ENCODE data around the gene NPAS3. TPM values are rescaled to one million over a fixed set of nuclear protein-coding genes. Genes with fewer than 3 reads are reported as not detected.

The NPAS3 gene
- polyA plus RNA-seq, 2 of the 4 experiments (the other 2 are of a cell fraction): not detected

- Histone ChIP-seq H3K27ac (no peak overlapping the region), H3K4me1 (no peaks in the 10 kb centered on the region), H3K9me3 (no peaks in the 10 kb centered on the region), H3K4me3 (no peak overlapping the region), H3K4me2 (no peak overlapping the region)
- POLR2A ChIA-PET: no interaction called here
- FAIRE-seq (no peak), DNase-seq (ENCODE audit: low read depth in 1 of 2, low spot score in 1 of 2) (no peak), ATAC-seq (no peak)
- WGBS (ENCODE audit: missing lambda C conversion rate): 0% methylated on average over 1 of the region's 1 CpG
- CTCF ChIA-PET: no interaction called here
- TF ChIP-seq MAFK (IDR thresholded peaks at IDR 0.05; ENCODE audit: partially characterized antibody) (no peak), CHD4 (IDR thresholded peaks at IDR 0.05; ENCODE audit: borderline replicate concordance) (no peak), HMGXB4 (CRISPR knock-in tag; IDR thresholded peaks at IDR 0.05; ENCODE audit: borderline replicate concordance) (no peak), KDM5A (IDR thresholded peaks at IDR 0.05) (no peak), RFX5 (IDR thresholded peaks at IDR 0.05) (no peak), USF2 (IDR thresholded peaks at IDR 0.05) (no peak), ELK1 (IDR thresholded peaks at IDR 0.05; ENCODE audit: low read depth, low read length) (no peak), PHF8 (IDR thresholded peaks at IDR 0.05; ENCODE audit: borderline replicate concordance, low read depth) (no peak), PBX3 (IDR thresholded peaks at IDR 0.05) (no peak), HEYL (CRISPR knock-in tag; IDR thresholded peaks at IDR 0.05) (no peak), ATOH8 (CRISPR knock-in tag; IDR thresholded peaks at IDR 0.05; ENCODE audit: low read depth) (no peak), MAX (IDR thresholded peaks at IDR 0.05) (no peak), EHMT2 (IDR thresholded peaks at IDR 0.05; ENCODE audit: low read depth) (no peak), TFCP2L1 (CRISPR knock-in tag; IDR thresholded peaks at IDR 0.05) (no peak), POLR2A (IDR thresholded peaks at IDR 0.05; ENCODE audit: low read length) (no peak), CTCF (IDR thresholded peaks at IDR 0.05) (no peak), HOXB5 (CRISPR knock-in tag; IDR thresholded peaks at IDR 0.05) (no peak)
Observed at GRCh38 chr14:33702293-33702692, 763.6 kb downstream of the NPAS3 start.

GRCh38 chr14:33704481-33704880, 765.8 kb downstream of the NPAS3 start:
- Histone ChIP-seq H3K4me1 (no peaks in the 10 kb centered on the region), H3K4me2 (no peak overlapping the region), H3K27ac (no peak overlapping the region), H3K4me3 (no peak overlapping the region), H3K9me3 (no peaks in the 10 kb centered on the region)
- TF ChIP-seq CEBPB (IDR thresholded peaks at IDR 0.05) (no peak), BHLHE40 (IDR thresholded peaks at IDR 0.05; ENCODE audit: low read depth, low read length) (no peak), ELK1 (IDR thresholded peaks at IDR 0.05; ENCODE audit: low read depth, low read length) (no peak), KDM1A (IDR thresholded peaks at IDR 0.05; ENCODE audit: low read depth) (no peak), TFCP2L1 (CRISPR knock-in tag; IDR thresholded peaks at IDR 0.05) (no peak), HMGXB4 (CRISPR knock-in tag; IDR thresholded peaks at IDR 0.05; ENCODE audit: borderline replicate concordance) (no peak)
- ATAC-seq: no peak
- POLR2A ChIA-PET: no interaction called here
- DNase-seq (ENCODE audit: low read depth in 1 of 2, low spot score in 1 of 2): no peak
- WGBS (ENCODE audit: missing lambda C conversion rate): 0% methylated on average over 2 of the region's 2 CpGs
- no peak for FAIRE-seq
- CTCF ChIA-PET: no interaction called here

All from A549 (cell line).